OCI-LY3 (cell line): ENCODE data around the gene POLK.

ENCODE experiments used
- H2AFZ ChIP-seq: fragments of 200-600, 300-600 bp; shearing (Covaris generic); 2 replicates; pipeline ENCODE4 v1.6.0; 2014; ENCODE audit warnings: antibody characterized with exemption, low read depth, low read length
- H3K27ac ChIP-seq: fragments of 200-600, 300-600 bp; sonication (generic); 2 replicates; pipeline ENCODE4 v1.5.1; 2014; ENCODE audit warnings: mild to moderate bottlenecking, low read length, moderate library complexity, mixed read lengths
- H3K27me3 ChIP-seq: fragments of 200-600, 300-600 bp; sonication (generic); 2 replicates; pipeline ENCODE4 v1.6.1; 2014; ENCODE audit warnings: low read depth, low read length, mixed read lengths
- H3K36me3 ChIP-seq: fragments of 200-600, 300-600 bp; sonication (generic); replicated peaks from 2 replicates; pipeline ENCODE3; 2014; ENCODE audit warnings: low read depth, low read length, mixed read lengths
- H3K4me1 ChIP-seq: fragments of 300-600, 200-600 bp; sonication (generic); 2 replicates; pipeline ENCODE4 v1.6.1; 2014; ENCODE audit warnings: low read length, mixed read lengths
- H3K4me2 ChIP-seq: fragments of 200-600, 300-600 bp; sonication (generic); 2 replicates; pipeline ENCODE4 v1.6.1; 2014; ENCODE audit warnings: low read length, mixed read lengths
- H3K4me3 ChIP-seq: fragments of 300-600, 200-600 bp; sonication (generic); 2 replicates; pipeline ENCODE4 v1.5.1; 2014; ENCODE audit warnings: antibody characterized with exemption, mild to moderate bottlenecking, low read length, moderate library complexity
- H3K79me2 ChIP-seq: fragments of 300-600, 200-600 bp; shearing (Covaris generic); 2 replicates; pipeline ENCODE4 v1.6.1; 2014; ENCODE audit warnings: mild to moderate bottlenecking, low read length, mixed read lengths
- H3K9ac ChIP-seq: fragments of 300-600, 200-600 bp; shearing (Covaris generic); 2 replicates; pipeline ENCODE4 v1.6.0; 2014; ENCODE audit warnings: mild to moderate bottlenecking, low read length, moderate library complexity
- H3K9me3 ChIP-seq: fragments of 200-600, 300-600 bp; shearing (Covaris generic); 2 replicates; pipeline ENCODE4 v1.6.1; 2014; ENCODE audit warnings: low read length, mixed read lengths; ENCODE audit not compliant: insufficient read depth
- H4K20me1 ChIP-seq: fragments of 200-600, 300-600 bp; sonication (generic); 2 replicates; pipeline ENCODE4 v1.6.1; 2016; ENCODE audit warnings: low read length, mixed read lengths; ENCODE audit not compliant: insufficient read depth
- CTCF ChIP-seq: fragments of 200-600, 300-600 bp; sonication (generic); IDR thresholded peaks from 2 replicates; pipeline ENCODE4 v1.5.1; 2014; ENCODE audit warnings: antibody characterized with exemption, low read length, low read depth
- EZH2phosphoT487 ChIP-seq: fragments of 200-600 bp; shearing (Covaris generic); IDR thresholded peaks from 2 replicates; pipeline ENCODE4 v1.6.1; 2018; ENCODE audit warnings: antibody characterized with exemption, mixed run types, low read depth

Gene POLK

GRCh38 chr5:75511435-75512382 is at the start of gene POLK, which contains the start of gene CERT1:
Gene POLK, plus strand, starts transcription at chr5:75511891.
Gene CERT1, minus strand, starts transcription at chr5:75511629. Its CDS starts 422 bp downstream, at chr5:75511207.
- Histone ChIP-seq H3K9ac (peak within 1 kb of the TSS; percentile 85), H3K79me2 (peaks cover 94% of the 10 kb centered on the region), H3K27ac (peak within 1 kb of the TSS; percentile 74), H4K20me1 (peaks cover 1% of the 10 kb centered on the region; the same call in 1 of the 2 replicates), H3K36me3 (peaks cover 2% of the 10 kb centered on the region), H3K4me2 (peak within 1 kb of the TSS; percentile 87), H3K4me3 (peak within 1 kb of the TSS; percentile 88), H2AFZ (peak within 1 kb of the TSS; percentile 67), H3K27me3 (no peaks in the 10 kb centered on the region), H3K4me1 (peaks cover 27% of the 10 kb centered on the region), H3K9me3 (no peaks in the 10 kb centered on the region)
- TF ChIP-seq EZH2phosphoT487 (no peak), CTCF (no peak)

- Histone ChIP-seq H2AFZ (no peak overlapping the region), H3K9ac (no peak overlapping the region), H3K4me2 (no peak overlapping the region), H3K27me3 (no peaks in the 10 kb centered on the region), H3K4me3 (no peak overlapping the region), H3K4me1 (peaks cover 15% of the 10 kb centered on the region), H3K9me3 (peaks cover 6% of the 10 kb centered on the region; the same call in 1 of the 2 replicates), H4K20me1 (peaks cover 35% of the 10 kb centered on the region), H3K36me3 (peaks cover 10% of the 10 kb centered on the region), H3K27ac (no peak overlapping the region), H3K79me2 (peaks cover 32% of the 10 kb centered on the region)
- TF ChIP-seq EZH2phosphoT487 (no peak), CTCF (no peak)
Observed at GRCh38 chr5:75463726-75464125, 48.0 kb upstream of the POLK start.

GRCh38 chr5:75465480-75465879 is 46.2 kb upstream of the POLK start:
- H2AFZ ChIP-seq: no peak overlapping the region
- H3K36me3 ChIP-seq: peaks cover 16% of the 10 kb centered on the region
- peaks cover 34% of the 10 kb centered on the region for H4K20me1 ChIP-seq
- H3K27ac ChIP-seq: no peak overlapping the region
- no peak overlapping the region for H3K4me3 ChIP-seq
- peaks cover 36% of the 10 kb centered on the region for H3K79me2 ChIP-seq
- H3K4me2 ChIP-seq: no peak overlapping the region
- peaks cover 13% of the 10 kb centered on the region for H3K9me3 ChIP-seq
- H3K9ac ChIP-seq: no peak overlapping the region
- TF ChIP-seq EZH2phosphoT487 (no peak), CTCF (no peak)
- H3K4me1 ChIP-seq: peaks cover 12% of the 10 kb centered on the region
- no peaks in the 10 kb centered on the region for H3K27me3 ChIP-seq

GRCh38 chr5:75466006-75466716 is 45.5 kb upstream of the POLK start:
- H3K79me2 ChIP-seq: peaks cover 39% of the 10 kb centered on the region

More at GRCh38 chr5:75466006-75466716, 45.5 kb upstream of the POLK start:
- Histone ChIP-seq H3K9ac (no peak overlapping the region), H3K4me1 (peaks cover 6% of the 10 kb centered on the region), H3K9me3 (peaks cover 13% of the 10 kb centered on the region), H3K27ac (no peak overlapping the region), H2AFZ (no peak overlapping the region), H3K4me2 (no peak overlapping the region), H3K4me3 (no peak overlapping the region), H3K27me3 (no peaks in the 10 kb centered on the region), H3K36me3 (peaks cover 23% of the 10 kb centered on the region), H4K20me1 (peaks cover 27% of the 10 kb centered on the region)
- no peak for TF ChIP-seq EZH2phosphoT487
- no peak for TF ChIP-seq CTCF
